Heart left ventricle (tissue), 13 donors: ENCODE results near the gene ZNF254.

ENCODE experiments used
- POLR2A ChIP-seq, 2 donors: fragments of 450-650 bp; IDR thresholded peaks; one replicate each; pipeline ENCODE4 v1.6.1; 2017; ENCODE audit warnings: antibody characterized with exemption in 2 of 2, mild to moderate bottlenecking in 2 of 2, moderate library complexity in 2 of 2
- TF ChIP-seq, protein P1 (sequence below), 12 donors: fragments of 200-600 bp; sonication (generic) in 4 of 12; IDR thresholded peaks; one replicate each; pipeline versions ENCODE4 v1.5.0 to v1.8.0; 2018 to 2022; ENCODE audit warnings: antibody characterized with exemption in 12 of 12, mild to moderate bottlenecking in 5 of 12
- donor health status: ischemic (EF 13 %, LVEDD 7.1; RV severe dilation, severe dysfunction).
- donor health status: DM: no; HTN: yes; CAD: no.
- donor health status: DM: no; HTN: no; CAD: no.
- donor health status: ischemic (EF 25% LVEDD 6.9; RV normal size, moderate dysfunction).
- donor health status: ischemic (EF 25% LVEDD 5.7; RV mildly dilated, moderate dysfunction).
- donor health status: ischemic (EF 35%, LVEDD 5.7; RV mildly dilated, moderate dysfunction).
- donor health status: nonischemic (EF 11% LVEDD 7.7; RV severe dilation, severe dysfunction).
- donor health status: DM: yes; HTN: yes; CAD: no.
- donor health status: PGD.
- donor health status: ischemic (EF 29% LVEDD 5.4; RV normal size, mild dysfunction).
- donor health status: nonischemic (EF 23%, LVEDD 6.1; RV moderate dilation, normal function).

DNA sequence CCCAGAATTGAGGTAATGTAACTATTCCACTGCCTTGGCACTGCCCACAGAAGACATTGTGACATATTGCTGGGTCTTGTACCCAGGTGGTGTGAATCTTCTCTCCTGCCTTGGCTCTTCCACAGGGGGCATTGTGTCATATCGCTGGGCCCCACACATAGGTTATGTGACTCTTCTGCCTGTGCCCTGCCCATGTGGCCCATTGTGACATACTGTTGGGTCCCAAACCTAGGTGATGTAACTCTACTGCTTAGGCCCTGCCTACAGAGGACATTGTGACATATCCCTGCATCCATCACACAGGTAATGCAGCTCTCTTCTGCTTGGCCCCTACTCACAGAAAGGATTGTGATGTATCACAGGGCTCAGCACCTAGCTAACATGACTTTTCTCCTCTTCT, 37.5 kb upstream of the ZNF254 start:
- TF ChIP-seq, protein P1, sequence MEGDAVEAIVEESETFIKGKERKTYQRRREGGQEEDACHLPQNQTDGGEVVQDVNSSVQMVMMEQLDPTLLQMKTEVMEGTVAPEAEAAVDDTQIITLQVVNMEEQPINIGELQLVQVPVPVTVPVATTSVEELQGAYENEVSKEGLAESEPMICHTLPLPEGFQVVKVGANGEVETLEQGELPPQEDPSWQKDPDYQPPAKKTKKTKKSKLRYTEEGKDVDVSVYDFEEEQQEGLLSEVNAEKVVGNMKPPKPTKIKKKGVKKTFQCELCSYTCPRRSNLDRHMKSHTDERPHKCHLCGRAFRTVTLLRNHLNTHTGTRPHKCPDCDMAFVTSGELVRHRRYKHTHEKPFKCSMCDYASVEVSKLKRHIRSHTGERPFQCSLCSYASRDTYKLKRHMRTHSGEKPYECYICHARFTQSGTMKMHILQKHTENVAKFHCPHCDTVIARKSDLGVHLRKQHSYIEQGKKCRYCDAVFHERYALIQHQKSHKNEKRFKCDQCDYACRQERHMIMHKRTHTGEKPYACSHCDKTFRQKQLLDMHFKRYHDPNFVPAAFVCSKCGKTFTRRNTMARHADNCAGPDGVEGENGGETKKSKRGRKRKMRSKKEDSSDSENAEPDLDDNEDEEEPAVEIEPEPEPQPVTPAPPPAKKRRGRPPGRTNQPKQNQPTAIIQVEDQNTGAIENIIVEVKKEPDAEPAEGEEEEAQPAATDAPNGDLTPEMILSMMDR (IDR thresholded peaks at IDR 0.05) = no peak
- TF ChIP-seq POLR2A (IDR thresholded peaks at IDR 0.05) = no peak
